OCI-LY3 (cell line): ENCODE results near the gene PCBD2.

Experiments used
- H2AFZ ChIP-seq: fragments of 200-600, 300-600 bp; shearing (Covaris generic); 2 replicates; pipeline ENCODE4 v1.6.0; 2014; ENCODE audit warnings: antibody characterized with exemption, low read depth, low read length
- H3K27ac ChIP-seq: fragments of 200-600, 300-600 bp; sonication (generic); 2 replicates; pipeline ENCODE4 v1.5.1; 2014; ENCODE audit warnings: mild to moderate bottlenecking, low read length, moderate library complexity, mixed read lengths
- H3K27me3 ChIP-seq: fragments of 200-600, 300-600 bp; sonication (generic); 2 replicates; pipeline ENCODE4 v1.6.1; 2014; ENCODE audit warnings: low read depth, low read length, mixed read lengths
- H3K36me3 ChIP-seq: fragments of 200-600, 300-600 bp; sonication (generic); replicated peaks from 2 replicates; pipeline ENCODE3; 2014; ENCODE audit warnings: low read depth, low read length, mixed read lengths
- H3K4me1 ChIP-seq: fragments of 300-600, 200-600 bp; sonication (generic); 2 replicates; pipeline ENCODE4 v1.6.1; 2014; ENCODE audit warnings: low read length, mixed read lengths
- H3K4me2 ChIP-seq: fragments of 200-600, 300-600 bp; sonication (generic); 2 replicates; pipeline ENCODE4 v1.6.1; 2014; ENCODE audit warnings: low read length, mixed read lengths
- H3K4me3 ChIP-seq: fragments of 300-600, 200-600 bp; sonication (generic); 2 replicates; pipeline ENCODE4 v1.5.1; 2014; ENCODE audit warnings: antibody characterized with exemption, mild to moderate bottlenecking, low read length, moderate library complexity
- H3K79me2 ChIP-seq: fragments of 300-600, 200-600 bp; shearing (Covaris generic); 2 replicates; pipeline ENCODE4 v1.6.1; 2014; ENCODE audit warnings: mild to moderate bottlenecking, low read length, mixed read lengths
- H3K9ac ChIP-seq: fragments of 300-600, 200-600 bp; shearing (Covaris generic); 2 replicates; pipeline ENCODE4 v1.6.0; 2014; ENCODE audit warnings: mild to moderate bottlenecking, low read length, moderate library complexity
- H3K9me3 ChIP-seq: fragments of 200-600, 300-600 bp; shearing (Covaris generic); 2 replicates; pipeline ENCODE4 v1.6.1; 2014; ENCODE audit warnings: low read length, mixed read lengths; ENCODE audit not compliant: insufficient read depth
- H4K20me1 ChIP-seq: fragments of 200-600, 300-600 bp; sonication (generic); 2 replicates; pipeline ENCODE4 v1.6.1; 2016; ENCODE audit warnings: low read length, mixed read lengths; ENCODE audit not compliant: insufficient read depth
- CTCF ChIP-seq: fragments of 200-600, 300-600 bp; sonication (generic); IDR thresholded peaks from 2 replicates; pipeline ENCODE4 v1.5.1; 2014; ENCODE audit warnings: antibody characterized with exemption, low read length, low read depth
- EZH2phosphoT487 ChIP-seq: fragments of 200-600 bp; shearing (Covaris generic); IDR thresholded peaks from 2 replicates; pipeline ENCODE4 v1.6.1; 2018; ENCODE audit warnings: antibody characterized with exemption, mixed run types, low read depth

PCBD2 gene

GRCh38 chr5:134957920-134958608, 53.1 kb downstream of the PCBD2 start:
- H3K79me2 ChIP-seq = no peaks in the 10 kb centered on the region
- no peak overlapping the region for H3K9ac ChIP-seq
- H3K4me2 ChIP-seq = no peak overlapping the region
- H2AFZ ChIP-seq = no peak overlapping the region
- TF ChIP-seq CTCF (no peak), EZH2phosphoT487 (no peak)
- peaks cover 4% of the 10 kb centered on the region for H3K36me3 ChIP-seq
- H3K9me3 ChIP-seq = no peaks in the 10 kb centered on the region
- no peak overlapping the region for H3K4me3 ChIP-seq
- H3K27me3 ChIP-seq = no peaks in the 10 kb centered on the region
- no peak overlapping the region for H3K27ac ChIP-seq
- no peaks in the 10 kb centered on the region for H3K4me1 ChIP-seq
- H4K20me1 ChIP-seq = no peaks in the 10 kb centered on the region

GRCh38 chr5:134958755-134959154, 53.8 kb downstream of the PCBD2 start:
- Histone ChIP-seq H3K79me2 (no peaks in the 10 kb centered on the region), H4K20me1 (no peaks in the 10 kb centered on the region), H3K9ac (no peak overlapping the region), H3K4me2 (no peak overlapping the region), H2AFZ (no peak overlapping the region), H3K4me3 (no peak overlapping the region), H3K4me1 (no peaks in the 10 kb centered on the region), H3K36me3 (peaks cover 4% of the 10 kb centered on the region), H3K27ac (no peak overlapping the region), H3K27me3 (no peaks in the 10 kb centered on the region), H3K9me3 (no peaks in the 10 kb centered on the region)
- no peak for TF ChIP-seq CTCF
- TF ChIP-seq EZH2phosphoT487 = no peak

- Histone ChIP-seq H3K4me2 (no peak overlapping the region), H4K20me1 (no peaks in the 10 kb centered on the region), H2AFZ (no peak overlapping the region), H3K27ac (no peak overlapping the region), H3K4me1 (no peaks in the 10 kb centered on the region), H3K79me2 (no peaks in the 10 kb centered on the region), H3K36me3 (peaks cover 4% of the 10 kb centered on the region), H3K9me3 (no peaks in the 10 kb centered on the region), H3K9ac (no peak overlapping the region), H3K27me3 (no peaks in the 10 kb centered on the region), H3K4me3 (no peak overlapping the region)
- no peak for TF ChIP-seq CTCF
These were observed 58.2 kb downstream of the PCBD2 start for GRCh38 chr5:134963098-134963497.

GRCh38 chr5:134964359-134965270, 59.7 kb downstream of the PCBD2 start:
- no peak overlapping the region for H2AFZ ChIP-seq
- H3K4me3 ChIP-seq = no peak overlapping the region
- no peaks in the 10 kb centered on the region for H3K9me3 ChIP-seq
- H3K9ac ChIP-seq = no peak overlapping the region
- no peaks in the 10 kb centered on the region for H4K20me1 ChIP-seq
- H3K4me1 ChIP-seq = no peaks in the 10 kb centered on the region
- H3K27ac ChIP-seq = no peak overlapping the region
- no peak overlapping the region for H3K4me2 ChIP-seq
- H3K27me3 ChIP-seq = no peaks in the 10 kb centered on the region
- TF ChIP-seq CTCF = no peak
- TF ChIP-seq EZH2phosphoT487 = no peak
- H3K79me2 ChIP-seq = no peaks in the 10 kb centered on the region
- peaks cover 4% of the 10 kb centered on the region for H3K36me3 ChIP-seq
